GM21360 (cell line): ENCODE data around the gene ASPRV1.
A peak's percentile ranks its signal among the peaks of the same experiment; 100 is the strongest.

ENCODE experiments used
- ATAC-seq: cut with Tn5 transposase; IDR thresholded peaks from one replicate; pipeline ENCODE4 v1.9.1; 2021; ENCODE audit warnings: mild to moderate bottlenecking, moderate library complexity; ENCODE audit not compliant: unreplicated experiment

Gene ASPRV1

DNA sequence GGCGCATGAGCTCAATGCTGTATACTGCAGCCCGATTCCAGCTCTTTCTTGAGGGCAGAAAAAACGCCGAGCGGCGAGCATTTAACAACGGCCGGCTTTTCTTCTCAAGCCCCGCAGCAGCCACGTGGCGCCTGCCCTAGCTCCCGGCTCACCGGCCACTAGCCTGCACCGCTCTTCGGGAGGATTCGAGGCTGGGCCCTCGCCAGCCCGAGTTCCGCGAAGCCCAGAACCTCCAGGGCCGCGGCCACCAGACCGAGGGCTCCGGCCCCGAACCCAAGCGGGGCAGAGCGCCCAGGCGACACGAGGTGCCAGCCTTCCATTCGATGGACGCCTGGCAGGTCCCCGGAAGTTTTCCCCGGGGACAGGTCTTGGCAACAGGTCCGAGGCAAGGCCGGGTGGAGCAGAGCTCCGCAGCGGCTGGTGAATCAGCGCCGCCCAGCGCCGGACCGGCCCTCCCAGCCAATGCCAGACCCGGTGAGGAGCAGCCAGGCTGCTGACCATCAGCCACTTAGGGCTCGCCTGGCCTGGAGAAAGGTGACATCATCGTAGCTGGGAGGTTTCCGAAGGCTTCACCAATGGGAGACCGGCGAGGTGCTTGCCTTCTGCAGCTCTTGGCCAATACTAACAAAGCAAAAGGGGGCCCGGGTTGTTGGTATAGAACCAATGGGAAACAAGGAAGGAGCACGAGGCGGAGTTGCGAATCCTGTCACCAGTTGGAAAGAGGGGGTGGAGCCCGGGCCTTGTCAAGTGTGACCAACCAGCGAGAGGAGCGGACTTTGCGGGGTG lies 47.1 kb downstream of the ASPRV1 start:
- peak; percentile 83 for ATAC-seq

DNA sequence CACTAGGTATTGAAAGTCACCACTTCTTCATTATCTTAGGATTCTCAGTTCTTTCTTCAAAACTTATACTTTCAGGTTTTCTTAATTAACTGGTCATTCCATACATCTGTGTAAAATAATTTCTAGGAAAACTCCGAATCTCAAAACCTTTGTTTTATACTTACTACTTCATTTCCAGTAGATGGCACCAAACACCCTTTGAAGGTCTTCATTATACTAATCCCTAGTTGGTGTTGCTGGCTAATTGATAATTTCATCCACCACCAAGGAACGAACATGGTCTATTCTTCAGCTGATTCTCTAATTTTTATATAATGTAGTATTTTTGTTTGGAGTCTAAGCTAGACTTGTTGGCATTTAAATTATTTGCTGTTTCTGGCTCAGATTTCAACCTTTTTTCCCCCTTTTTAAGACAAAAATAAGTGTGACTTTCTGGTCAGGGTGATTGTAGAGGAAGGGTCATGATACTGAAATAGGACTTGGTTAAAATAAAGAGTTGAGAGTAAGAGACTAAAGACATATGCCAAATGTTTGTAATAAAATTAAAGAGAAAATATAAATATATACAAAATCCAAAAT lies 49.4 kb downstream of the ASPRV1 start:
- no peak for ATAC-seq
